HepG2 (cell line): ENCODE results near the gene PHKG1. TPM values are rescaled to one million over a fixed set of nuclear protein-coding genes. Genes with fewer than 3 reads are reported as not detected.

Experiments
- BATF2 ChIP-seq: sonication (generic); formaldehyde crosslinking; IDR thresholded peaks from 2 replicates; pipeline ENCODE4 v1.8.0; 2022; ENCODE audit warnings: mild to moderate bottlenecking, missing genetic modification reagents, moderate library complexity
- CREBL2 ChIP-seq: sonication (generic); formaldehyde crosslinking; IDR thresholded peaks from 2 replicates; pipeline ENCODE4 v1.8.1; 2023; ENCODE audit warnings: missing genetic modification reagents, mild to moderate bottlenecking, borderline replicate concordance
- ELF1 ChIP-seq: sonication (generic); formaldehyde crosslinking; IDR thresholded peaks from 2 replicates; pipeline ENCODE4 v1.4.0; 2020; ENCODE audit warnings: missing genetic modification reagents
- HOXA5 ChIP-seq: sonication (generic); formaldehyde crosslinking; IDR thresholded peaks from 2 replicates; pipeline ENCODE4 v1.4.0; 2020; ENCODE audit warnings: missing genetic modification reagents
- KAT8 ChIP-seq: IDR thresholded peaks from 2 replicates; pipeline ENCODE4 v1.6.1; 2016; ENCODE audit warnings: missing genetic modification reagents, missing compliant biosample characterization
- MEIS2 ChIP-seq: sonication (generic); formaldehyde crosslinking; IDR thresholded peaks from 2 replicates; pipeline ENCODE4 v1.9.0; 2021; ENCODE audit warnings: mild to moderate bottlenecking, missing genetic modification reagents
- MYNN ChIP-seq: sonication (generic); formaldehyde crosslinking; IDR thresholded peaks from 2 replicates; pipeline ENCODE4 v1.4.0; 2020; ENCODE audit warnings: mild to moderate bottlenecking, low read depth, missing genetic modification reagents
- POLR2AphosphoS2 ChIP-seq: IDR thresholded peaks from 2 replicates; pipeline ENCODE4 v1.6.1; 2011; ENCODE audit warnings: low read depth, low read length, improper control_type of control experiment
- RAD51 ChIP-seq: fragments of 450-650 bp; IDR thresholded peaks from 2 replicates; pipeline ENCODE4 v1.6.1; 2016; ENCODE audit warnings: borderline replicate concordance
- SAFB2 ChIP-seq: sonication (generic); formaldehyde crosslinking; IDR thresholded peaks from 2 replicates; pipeline ENCODE4 v1.5.1; 2020; ENCODE audit warnings: missing genetic modification reagents, low read depth, mild to moderate bottlenecking, borderline replicate concordance
- SP2 ChIP-seq: sonication (generic); formaldehyde crosslinking; IDR thresholded peaks from 2 replicates; pipeline ENCODE4 v1.5.1; 2020; ENCODE audit warnings: mild to moderate bottlenecking, missing genetic modification reagents
- SYNCRIP ChIP-seq: fragments of 200-400 bp; formaldehyde crosslinking; IDR thresholded peaks from 2 replicates; pipeline ENCODE4 v1.6.1; 2018; ENCODE audit warnings: mild to moderate bottlenecking, low read depth, low read length; ENCODE audit not compliant: insufficient read depth
- TRIM24 ChIP-seq: sonication (generic); formaldehyde crosslinking; IDR thresholded peaks from 2 replicates; pipeline ENCODE4 v1.8.0; 2022; ENCODE audit warnings: mild to moderate bottlenecking, missing genetic modification reagents
- TSC22D2 ChIP-seq: sonication (generic); formaldehyde crosslinking; IDR thresholded peaks from 2 replicates; pipeline ENCODE4 v1.5.1; 2020; ENCODE audit warnings: missing genetic modification reagents, mild to moderate bottlenecking, borderline replicate concordance
- ZFP36L1 ChIP-seq: sonication (generic); formaldehyde crosslinking; IDR thresholded peaks from 2 replicates; pipeline ENCODE4 v1.8.0; 2022; ENCODE audit warnings: mild to moderate bottlenecking, missing genetic modification reagents, moderate library complexity
- ZFP91 ChIP-seq: sonication (generic); formaldehyde crosslinking; IDR thresholded peaks from 2 replicates; pipeline ENCODE4 v1.9.0; 2022; ENCODE audit warnings: missing genetic modification reagents, mild to moderate bottlenecking, borderline replicate concordance
- ZNF160 ChIP-seq: sonication (generic); formaldehyde crosslinking; IDR thresholded peaks from 2 replicates; pipeline ENCODE4 v1.8.0; 2022; ENCODE audit warnings: mild to moderate bottlenecking, inconsistent platforms, missing genetic modification reagents
- ZNF256 ChIP-seq: sonication (generic); formaldehyde crosslinking; conservative IDR thresholded peaks from 2 replicates; pipeline ENCODE4 v1.4.0; 2020; ENCODE audit warnings: missing genetic modification reagents
- ZNF260 ChIP-seq: sonication (generic); formaldehyde crosslinking; IDR thresholded peaks from 2 replicates; pipeline ENCODE4 v1.4.0; 2020; ENCODE audit warnings: missing genetic modification reagents, low read depth, mild to moderate bottlenecking, borderline replicate concordance
- ZNF276 ChIP-seq: sonication (generic); formaldehyde crosslinking; IDR thresholded peaks from 2 replicates; pipeline ENCODE4 v1.4.0; 2020; ENCODE audit warnings: mild to moderate bottlenecking, low read depth, missing genetic modification reagents
- ZNF317 ChIP-seq: sonication (generic); formaldehyde crosslinking; IDR thresholded peaks from 2 replicates; pipeline ENCODE4 v1.5.0; 2020; ENCODE audit warnings: mild to moderate bottlenecking, missing genetic modification reagents
- ZNF337 ChIP-seq: sonication (generic); formaldehyde crosslinking; IDR thresholded peaks from 2 replicates; pipeline ENCODE4 v1.5.1; 2020; ENCODE audit warnings: missing genetic modification reagents, low read depth, mild to moderate bottlenecking, borderline replicate concordance
- ZNF724P ChIP-seq: sonication (generic); formaldehyde crosslinking; IDR thresholded peaks from 2 replicates; pipeline ENCODE4 v1.8.0; 2022; ENCODE audit warnings: missing genetic modification reagents, borderline replicate concordance
- polyA plus RNA-seq, 8 experiments: library from polyadenylated mRNA; depleted of rRNA in 3 of 8; stranded (reverse) in 7 of 8; unstranded in 1 of 8; fragments of >200 nt; fragmentation: Illumina TruSeq in 4 of 8; extraction: Trizol in 4 of 8; gene quantifications; 2 replicates each; pipeline versions ENCODE4 v1.2.1 to v1.2.3, GENCODE V29; 2011 to 2016; ENCODE audit warnings: low read depth in 4 of 8, missing spikeins in 1 of 8, mixed read lengths in 1 of 8; ENCODE audit not compliant: insufficient read depth in 1 of 8
- total RNA-seq, 5 experiments: library from RNA; depleted of rRNA; stranded (reverse); fragments of >200 nt; fragmentation: Illumina TruSeq; extraction: Trizol; gene quantifications; 2 replicates each; pipeline ENCODE4 v1.2.3, GENCODE V29; 2016; ENCODE audit warnings: low read depth in 1 of 5

PHKG1 gene
- total and polyA plus RNA-seq, 2 of the 13 experiments (the other 11 are each of a cell fraction or from before 2014, with no cell fraction given), result 0.44 to 0.71 TPM

GRCh38 chr7:56033671-56034432 is 58.9 kb downstream of the PHKG1 start (continued):
- no peak; the same call in 1 of the 2 replicates for TF ChIP-seq TSC22D2
- TF ChIP-seq ZNF317 (CRISPR knock-in tag), result peak; percentile 85; the same call in 1 of the 2 replicates
- no peak for TF ChIP-seq MEIS2
- TF ChIP-seq ZNF724P (CRISPR knock-in tag), result no peak; the same call in 1 of the 2 replicates
- no peak for TF ChIP-seq RAD51
- TF ChIP-seq CREBL2 (CRISPR knock-in tag), result no peak
- no peak for TF ChIP-seq ZNF260
- no peak for TF ChIP-seq MYNN (CRISPR knock-in tag)
- no peak for TF ChIP-seq ZNF276 (CRISPR knock-in tag)
- TF ChIP-seq ZFP91 (CRISPR knock-in tag), result peak; percentile 78; the same call in 1 of the 2 replicates
- peak; percentile 6; the same call in 1 of the 2 replicates for TF ChIP-seq ELF1 (CRISPR knock-in tag)
- TF ChIP-seq POLR2AphosphoS2, result no peak
- peak; percentile 60 for TF ChIP-seq KAT8
- TF ChIP-seq ZNF256, result no peak
- peak; percentile 56; the same call in 1 of the 2 replicates for TF ChIP-seq HOXA5 (CRISPR knock-in tag)
- no peak for TF ChIP-seq ZFP36L1 (CRISPR knock-in tag)
- TF ChIP-seq ZNF160 (CRISPR knock-in tag), result no peak
- 0 out of 2 replicates have a peak, but pooled peaks have one; percentile 58 for TF ChIP-seq SAFB2
- TF ChIP-seq TRIM24 (CRISPR knock-in tag), result no peak
- no peak for TF ChIP-seq SYNCRIP
- TF ChIP-seq ZNF337, result no peak
- no peak for TF ChIP-seq BATF2 (CRISPR knock-in tag)
- TF ChIP-seq SP2, result no peak
